T-helper 22 cell (primary cell): ENCODE results near the gene OCIAD1.
"Not testable (repeated sequence)": the region's sequence is repeated elsewhere in the genome, so short reads cannot be mapped to it uniquely, and the experiment has no call there.

ENCODE experiments used
- DNase-seq: peaks from one replicate; pipeline ENCODE4 v3.0.0-alpha.2; 2020; ENCODE audit warnings: low read depth

Gene OCIAD1, protein sequence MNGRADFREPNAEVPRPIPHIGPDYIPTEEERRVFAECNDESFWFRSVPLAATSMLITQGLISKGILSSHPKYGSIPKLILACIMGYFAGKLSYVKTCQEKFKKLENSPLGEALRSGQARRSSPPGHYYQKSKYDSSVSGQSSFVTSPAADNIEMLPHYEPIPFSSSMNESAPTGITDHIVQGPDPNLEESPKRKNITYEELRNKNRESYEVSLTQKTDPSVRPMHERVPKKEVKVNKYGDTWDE

DNA sequence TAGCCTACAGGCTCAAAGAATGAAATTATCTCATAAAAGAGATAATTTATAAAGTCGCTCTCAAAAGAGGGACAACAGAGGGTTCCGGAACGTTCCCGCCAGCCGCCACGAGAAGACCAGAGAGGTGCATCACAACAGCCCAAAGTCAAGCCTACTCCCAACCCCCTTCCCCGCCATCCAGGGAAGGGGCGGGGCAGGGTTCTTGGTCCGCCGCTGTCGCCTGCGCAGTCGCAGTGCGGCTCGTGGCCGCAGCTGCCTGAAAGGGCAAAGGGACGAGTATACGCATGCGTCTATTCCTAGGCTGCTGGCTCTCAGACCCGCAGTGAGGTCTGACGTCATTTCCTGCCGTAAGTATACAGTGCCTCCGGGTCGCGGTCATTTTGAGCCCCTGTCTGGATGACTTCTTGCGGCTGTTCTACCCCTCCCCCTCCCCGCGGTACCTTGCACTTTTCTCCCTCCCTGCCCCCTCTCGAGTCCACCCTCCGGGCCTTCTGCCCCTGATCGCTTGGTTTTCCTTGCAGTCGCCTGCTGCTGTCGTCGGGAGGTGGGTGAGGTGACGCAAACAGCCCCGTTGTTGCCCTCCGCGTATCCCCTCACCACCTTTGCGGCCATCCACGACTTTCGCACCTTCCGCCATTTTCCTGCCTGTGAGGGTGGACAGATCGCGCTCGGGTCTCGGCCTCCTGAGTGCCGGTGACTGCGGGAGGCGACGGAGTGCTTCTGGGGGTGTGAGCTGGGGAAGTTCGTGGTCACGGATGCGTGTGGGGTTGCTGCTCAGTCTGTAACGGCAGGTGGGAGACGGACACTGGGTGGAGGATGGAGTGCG lies at the start of gene OCIAD1:
TSS of gene OCIAD1 (plus strand) at position 383 of the 826 bp plus-strand sequence. CDS start 1,537 bp downstream, outside the sequence.
- DNase-seq = peak; percentile 95

DNA sequence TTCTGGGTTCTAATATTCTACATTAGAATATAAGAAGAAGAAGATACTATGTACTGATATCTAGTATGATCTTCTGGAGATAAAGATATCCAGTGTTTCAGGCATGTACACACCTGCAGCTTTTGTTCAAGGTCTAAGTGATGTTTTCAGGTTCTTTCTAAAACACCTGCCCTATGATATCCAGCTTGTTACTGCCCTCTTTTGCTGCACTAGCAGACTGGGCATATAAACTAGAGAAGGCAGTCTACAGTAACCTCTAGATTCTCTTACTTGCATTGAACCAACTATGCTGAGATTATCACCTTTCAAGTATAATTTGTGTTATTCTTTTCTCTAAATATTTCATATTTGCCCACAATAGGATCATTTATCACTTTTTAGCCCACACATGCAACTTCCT lies 48.9 kb upstream of the OCIAD1 start:
- no peak for DNase-seq

DNA sequence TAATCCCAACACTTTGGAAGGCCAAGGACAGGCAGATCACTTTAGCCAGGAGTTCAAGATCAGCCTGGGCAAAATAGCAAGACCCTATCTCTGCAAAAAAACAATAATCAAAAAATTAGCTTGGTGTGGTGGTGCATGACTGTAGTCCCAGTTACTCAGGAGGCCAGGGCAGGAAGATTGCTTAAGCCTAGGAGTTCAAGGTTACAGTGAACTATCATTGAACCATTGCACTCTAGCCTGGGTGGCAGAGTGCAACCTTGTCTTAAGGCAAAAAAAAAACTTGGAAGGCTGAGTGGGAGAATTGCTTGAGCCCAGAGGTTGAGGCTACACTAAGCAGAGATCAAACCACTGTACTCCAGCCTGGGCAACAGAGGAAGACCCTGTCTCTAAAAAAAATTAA lies 45.6 kb upstream of the OCIAD1 start:
- no peak for DNase-seq

DNA sequence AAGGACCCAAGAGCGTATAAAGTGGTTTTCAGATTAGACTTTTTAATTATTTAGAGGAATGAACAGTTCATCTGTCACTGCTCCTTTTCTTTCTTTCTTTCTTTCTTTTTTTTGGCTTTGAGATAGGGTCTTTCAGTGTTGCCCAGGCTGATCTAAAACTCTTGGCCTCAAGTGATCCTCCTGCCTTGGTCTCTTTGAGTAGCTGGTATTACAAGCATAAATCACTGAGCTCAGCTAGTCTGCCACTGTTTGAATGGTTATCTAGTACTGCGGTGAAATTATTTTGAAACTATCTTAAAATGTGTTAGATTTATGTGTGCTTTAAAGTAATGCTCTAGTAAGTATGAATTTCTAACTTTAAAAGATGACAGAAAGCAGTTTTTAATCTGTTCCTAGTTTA lies 44.3 kb upstream of the OCIAD1 start:
- no peak for DNase-seq

DNA sequence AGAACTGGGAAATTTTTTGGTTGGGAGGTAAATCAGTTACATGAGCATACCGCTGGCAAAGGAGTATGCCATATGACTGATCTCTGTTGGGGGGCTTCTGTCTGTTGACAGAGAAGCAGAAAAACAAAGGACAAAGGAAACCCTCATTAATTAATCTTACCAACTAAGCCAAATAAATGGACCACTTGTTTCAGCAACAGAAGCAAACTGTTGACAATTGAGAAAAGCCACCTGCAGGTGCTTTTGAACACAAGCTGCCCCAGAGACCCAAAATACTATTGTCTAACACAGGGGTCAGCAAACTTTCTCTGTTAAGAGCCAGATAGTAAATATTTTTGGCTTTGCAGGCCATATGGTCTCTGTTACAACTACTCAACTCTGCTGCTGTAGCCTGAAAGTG lies 43.8 kb upstream of the OCIAD1 start:
- DNase-seq = no peak

DNA sequence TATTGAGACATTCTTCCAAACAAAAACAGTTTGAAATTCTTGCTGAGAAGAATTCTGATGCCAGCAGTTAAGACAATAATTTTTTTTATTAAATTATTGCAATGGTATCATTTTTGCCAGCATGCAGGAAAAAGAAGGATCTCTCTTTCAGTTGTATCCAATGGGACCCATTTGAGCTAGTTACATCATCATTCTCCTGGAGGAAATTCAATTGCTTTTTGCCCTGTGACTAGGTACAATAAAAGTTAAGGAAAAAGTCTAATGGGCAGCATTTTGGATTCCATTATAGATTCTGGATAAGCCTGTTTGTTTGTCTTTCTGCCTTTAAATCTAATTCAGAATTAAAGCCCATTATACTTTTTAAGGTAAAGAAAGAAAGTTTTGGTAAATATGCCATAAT lies 40.3 kb upstream of the OCIAD1 start:
- DNase-seq = no peak

DNA sequence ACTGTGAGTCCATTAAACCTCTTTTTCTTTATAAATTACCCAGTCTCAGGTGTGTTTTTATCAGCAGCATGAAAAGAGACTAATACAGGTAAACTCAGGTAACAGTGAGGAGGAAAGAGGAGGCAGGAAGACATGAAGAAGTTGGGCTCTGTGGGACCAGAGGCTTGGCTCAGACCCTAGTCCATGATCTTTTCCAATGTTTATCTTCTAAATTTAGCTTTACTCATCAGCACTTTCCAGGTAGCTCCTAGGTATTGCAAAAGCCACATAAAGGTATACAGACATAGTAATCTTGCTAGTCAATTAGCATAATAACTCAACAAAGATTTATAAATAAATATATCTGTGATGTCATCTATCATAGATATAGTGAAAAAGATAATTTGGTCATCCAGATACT lies 39.6 kb upstream of the OCIAD1 start:
- DNase-seq = no peak

DNA sequence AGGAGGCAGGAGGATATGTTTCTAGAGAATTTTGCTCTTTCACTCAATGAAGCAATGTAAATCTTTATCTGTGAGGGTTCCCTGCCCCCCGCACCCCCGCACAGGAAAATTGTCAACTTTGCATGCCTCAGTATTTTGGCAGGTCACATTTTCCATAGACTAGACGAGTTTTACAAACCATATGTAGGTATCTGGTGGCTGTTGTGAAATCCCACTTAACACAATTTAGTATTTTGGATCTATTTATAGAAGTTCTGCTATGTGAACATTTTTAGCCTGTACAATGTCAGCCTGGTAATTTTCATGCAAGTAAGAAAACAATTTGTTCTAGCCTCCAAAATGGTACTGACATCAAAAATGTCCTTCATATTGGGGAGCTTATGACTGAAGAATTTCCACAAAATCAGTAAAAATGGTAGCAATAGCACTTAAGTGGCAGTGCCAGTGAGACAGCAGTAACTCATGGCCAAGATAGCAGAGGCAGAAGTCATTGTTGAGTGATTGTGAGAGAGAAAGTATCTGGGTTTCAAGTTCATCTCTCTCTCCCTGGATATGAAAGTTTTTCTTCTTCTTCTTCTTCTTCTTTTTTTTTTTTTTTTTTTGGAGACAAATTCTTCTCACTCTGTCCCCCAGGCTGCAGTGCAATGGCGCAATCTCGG lies 38.4 kb upstream of the OCIAD1 start:
- no peak for DNase-seq

DNA sequence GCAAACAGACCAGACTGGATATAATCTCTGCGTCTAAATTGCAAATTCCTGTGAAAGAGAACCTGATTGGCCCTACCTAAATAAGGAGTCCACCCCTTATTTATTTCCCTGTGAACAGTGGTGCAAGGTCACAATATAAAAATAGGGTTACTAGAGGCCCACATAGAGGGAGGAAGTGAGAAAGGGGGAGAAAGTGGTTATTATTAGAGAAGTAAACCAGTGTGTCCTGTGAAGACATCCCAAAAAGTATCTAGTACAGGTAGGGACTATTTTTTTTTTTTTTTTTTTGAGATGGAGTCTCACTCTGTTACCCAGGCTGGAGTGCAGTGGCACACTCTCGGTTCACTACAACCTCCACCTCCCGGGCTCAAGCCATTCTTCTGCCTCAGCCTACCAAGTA lies 35.8 kb upstream of the OCIAD1 start:
- DNase-seq = no peak

DNA sequence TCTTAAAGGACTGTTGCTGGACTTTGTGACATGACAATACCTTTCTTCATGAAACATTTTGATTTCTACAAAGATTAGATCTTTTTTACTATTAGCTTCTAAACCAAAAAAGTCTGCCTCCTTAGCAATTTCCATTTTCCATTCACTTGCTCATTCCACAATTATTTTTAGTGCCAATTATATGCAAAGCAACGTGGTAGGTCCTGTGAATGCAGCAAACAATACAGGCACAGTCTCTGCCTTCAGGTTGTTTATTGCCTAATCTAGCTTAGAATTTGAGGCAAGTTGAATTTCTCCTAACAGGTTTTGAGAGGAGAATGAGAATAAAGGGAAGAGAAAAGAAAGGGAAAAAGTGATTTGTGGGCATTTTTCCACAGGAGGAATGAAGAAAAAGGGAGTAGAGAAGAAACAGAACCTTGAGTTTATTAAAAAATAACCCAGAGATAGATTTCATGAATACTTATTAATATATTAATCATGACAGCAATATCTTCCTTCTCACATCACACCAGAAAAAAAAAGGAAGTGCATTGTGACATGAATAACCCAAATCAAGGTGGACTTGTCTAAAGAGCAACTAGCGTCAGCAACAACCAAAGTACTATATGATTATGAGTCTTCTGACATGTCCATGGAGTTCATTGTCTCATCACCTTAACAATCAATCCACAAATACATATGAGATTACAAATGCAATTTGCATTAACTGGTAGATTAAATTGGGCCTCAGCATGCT lies 34.5 kb upstream of the OCIAD1 start:
- no peak for DNase-seq

DNA sequence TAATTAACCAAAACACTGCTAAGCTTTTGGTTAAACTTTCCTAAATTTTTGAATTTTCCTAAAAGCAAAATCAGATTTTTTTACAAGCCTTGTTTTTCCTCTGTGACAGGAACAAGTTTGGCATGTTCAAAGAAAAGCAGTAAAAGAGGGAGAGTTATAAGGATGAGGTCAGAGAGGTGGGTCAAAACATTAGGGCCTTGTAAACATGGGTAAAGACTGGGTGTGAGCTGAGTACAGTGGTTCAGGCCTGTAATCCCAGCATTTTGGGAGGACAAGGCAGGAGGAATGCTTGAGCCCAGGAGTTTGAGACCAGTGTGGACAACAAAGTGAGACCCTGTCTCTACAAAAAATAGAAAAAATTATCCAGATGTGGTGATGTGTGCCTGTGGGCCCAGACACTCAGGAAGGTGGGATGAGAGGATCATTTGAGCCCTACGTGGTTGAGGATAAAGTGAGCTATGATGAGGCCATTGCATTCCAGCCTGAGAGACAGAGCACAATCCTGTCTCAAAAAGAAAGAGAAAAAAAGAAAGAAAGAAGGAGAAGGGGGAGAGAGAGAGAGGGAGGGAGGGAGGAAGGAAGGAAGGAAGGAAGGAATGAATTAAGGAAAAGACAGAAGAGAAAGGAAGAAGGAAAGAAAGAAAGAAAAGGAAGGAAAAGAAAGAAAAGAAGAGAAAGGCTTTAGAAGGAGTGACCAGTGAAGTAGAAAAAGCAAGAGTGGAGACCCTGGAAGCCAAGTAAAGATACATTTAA lies 33.8 kb upstream of the OCIAD1 start:
- no peak for DNase-seq

DNA sequence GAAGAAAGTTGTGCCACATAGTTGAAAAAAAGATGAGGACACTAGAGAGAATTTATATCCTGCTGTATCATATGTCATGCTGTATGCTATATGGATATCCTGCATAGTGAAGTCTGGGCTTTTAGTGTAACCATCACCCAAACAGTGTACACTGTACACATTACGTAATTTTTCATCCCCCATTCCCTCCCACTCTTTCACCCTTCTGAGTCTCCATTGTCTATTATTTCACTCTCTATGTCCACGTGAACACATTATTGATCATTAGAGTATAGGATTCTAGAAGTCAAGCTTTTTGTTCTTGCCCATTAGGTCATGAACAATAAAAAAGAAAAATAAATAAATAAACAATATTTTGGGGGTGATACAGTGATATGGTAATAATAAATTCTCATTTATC lies 32.8 kb upstream of the OCIAD1 start:
- DNase-seq = no peak

DNA sequence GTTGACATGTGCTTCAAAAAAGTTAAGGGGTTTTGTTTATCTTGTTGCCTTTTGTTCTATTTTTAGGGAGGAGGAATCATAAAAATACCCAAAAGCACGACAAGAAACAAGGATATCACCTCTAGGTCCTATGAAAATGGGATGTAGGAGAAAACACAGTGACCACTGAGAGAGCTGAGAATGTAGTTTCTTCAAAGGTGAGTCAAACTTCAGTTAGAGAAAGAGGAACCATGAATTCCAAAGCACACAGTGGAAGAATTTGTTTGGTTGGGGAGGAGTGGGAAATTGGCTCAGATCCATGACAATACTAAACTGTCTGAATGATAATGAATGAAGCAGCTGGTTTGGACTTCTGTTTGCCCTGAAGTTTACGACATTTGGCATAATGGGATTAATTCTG lies 31.7 kb upstream of the OCIAD1 start:
- no peak for DNase-seq

DNA sequence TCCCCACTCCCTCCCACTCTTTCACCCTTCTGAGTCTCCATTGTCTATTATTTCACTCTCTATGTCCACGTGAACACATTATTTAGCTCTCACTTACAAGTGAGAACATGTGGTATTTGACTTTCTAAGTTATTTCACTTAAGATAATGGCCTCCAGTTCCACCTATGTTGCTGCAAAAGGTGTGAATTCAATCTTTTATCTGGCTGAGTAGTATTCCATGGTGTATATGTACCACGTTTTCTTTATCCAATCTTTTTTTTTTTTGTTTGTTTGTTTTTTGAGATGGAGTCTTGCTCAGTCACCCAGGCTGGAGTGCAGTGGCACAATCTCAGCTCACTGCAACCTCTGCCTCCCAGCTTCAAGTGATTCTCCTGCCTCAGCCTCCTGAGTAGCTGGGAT lies 30.7 kb upstream of the OCIAD1 start:
- not testable (repeated sequence) for DNase-seq

DNA sequence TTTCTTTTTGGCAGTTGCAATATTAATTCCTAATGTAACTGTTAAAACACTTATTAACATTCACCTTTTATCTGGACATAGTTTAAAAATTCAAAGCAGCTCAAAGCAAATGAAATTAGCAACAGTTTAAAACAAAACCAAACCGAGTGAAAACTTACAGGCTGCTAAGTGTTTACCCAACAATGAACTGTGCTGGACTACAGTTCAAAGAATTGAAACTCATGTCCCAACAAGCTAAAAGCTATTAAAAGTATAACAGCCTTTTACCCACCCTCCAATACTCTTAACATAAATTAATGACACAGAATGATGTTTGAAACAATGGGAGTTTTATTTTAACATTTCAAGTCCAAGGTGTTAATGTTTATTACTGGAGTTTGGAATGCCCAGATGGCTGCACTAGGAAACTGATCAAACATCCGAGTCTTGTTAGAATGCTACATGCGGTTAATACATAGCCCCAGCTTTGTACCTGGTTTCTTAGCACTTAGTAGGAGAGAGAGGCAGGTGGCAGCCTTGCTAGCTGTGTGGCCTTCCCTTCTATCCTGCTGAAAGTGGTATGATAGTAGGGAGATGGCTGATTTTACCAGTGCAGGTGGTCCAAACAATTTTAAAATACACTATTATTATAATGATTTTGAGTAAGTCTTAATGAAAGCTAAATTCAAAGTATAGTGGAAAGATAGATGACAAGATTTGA lies 29.7 kb upstream of the OCIAD1 start:
- DNase-seq = no peak

DNA sequence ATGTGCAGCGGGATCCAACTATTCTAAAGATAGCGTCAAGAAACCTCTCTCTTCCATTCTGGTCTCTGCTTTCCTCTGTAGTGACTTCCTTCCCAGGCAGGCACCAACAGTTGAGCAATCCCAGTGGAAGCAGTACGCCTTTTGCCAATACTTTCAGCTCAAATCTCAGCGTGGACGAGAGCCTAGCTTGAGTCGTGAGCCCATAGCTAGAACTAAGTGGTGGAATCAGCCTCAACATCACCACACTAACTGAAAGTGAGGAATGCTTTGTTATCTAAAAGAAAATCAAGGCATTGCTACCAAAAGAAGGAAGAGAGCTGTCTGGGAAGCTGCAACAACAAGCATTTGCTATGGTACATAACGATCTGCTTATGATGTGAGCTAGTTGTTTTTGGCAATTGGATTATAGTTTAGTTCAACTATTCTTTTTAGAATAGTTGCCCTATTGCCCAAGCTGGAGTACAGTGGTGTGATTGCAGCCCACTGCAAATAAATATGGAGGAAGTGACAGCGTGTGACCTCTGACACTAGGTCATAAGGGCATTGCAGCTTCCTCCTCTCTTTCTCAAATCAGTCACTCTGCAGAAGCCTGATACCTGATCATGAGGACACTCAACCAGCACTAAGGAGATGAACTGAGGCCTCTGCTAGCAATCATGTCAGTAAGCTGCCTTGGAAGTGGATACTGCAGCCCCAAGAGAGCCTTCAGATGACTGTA lies 26.1 kb upstream of the OCIAD1 start:
- DNase-seq = no peak

DNA sequence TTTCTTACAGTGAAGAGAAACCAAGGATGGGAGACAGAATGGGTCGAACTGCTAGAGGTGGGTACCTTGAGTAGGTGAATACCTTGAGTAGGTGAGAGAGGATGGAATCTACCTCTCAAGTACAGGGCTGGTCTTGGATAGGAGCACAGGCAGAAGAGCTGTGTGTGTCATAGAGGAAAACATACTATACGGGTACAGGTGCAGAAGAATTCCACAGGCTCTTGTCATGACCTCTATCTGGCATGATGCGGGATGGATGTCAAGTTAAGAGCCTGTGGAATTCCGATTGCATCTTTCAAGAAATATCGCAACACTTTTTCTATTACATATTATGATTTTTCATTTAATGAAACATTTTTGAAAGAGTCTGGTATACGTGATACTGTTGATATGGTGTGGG lies 18.0 kb upstream of the OCIAD1 start:
- DNase-seq = no peak

DNA sequence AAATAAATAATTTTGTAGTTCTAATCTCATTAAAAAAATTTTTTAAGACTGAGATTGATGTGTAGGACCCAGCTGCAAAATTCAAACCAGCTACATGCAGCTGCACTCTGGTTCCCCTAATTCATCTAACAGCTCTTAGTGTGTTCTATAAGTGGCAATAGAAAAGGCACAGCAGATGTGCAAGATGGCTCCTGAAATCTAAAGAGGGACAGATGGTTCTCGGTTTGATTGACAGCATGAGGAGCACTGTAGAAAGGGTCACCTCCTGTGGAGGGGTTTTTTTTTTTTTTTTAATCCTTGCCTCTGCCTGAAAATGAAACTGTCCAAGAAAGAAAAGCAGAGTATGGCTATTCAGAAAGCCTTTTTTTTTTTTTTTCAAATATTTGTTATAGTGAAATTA lies 16.9 kb upstream of the OCIAD1 start:
- DNase-seq = no peak

DNA sequence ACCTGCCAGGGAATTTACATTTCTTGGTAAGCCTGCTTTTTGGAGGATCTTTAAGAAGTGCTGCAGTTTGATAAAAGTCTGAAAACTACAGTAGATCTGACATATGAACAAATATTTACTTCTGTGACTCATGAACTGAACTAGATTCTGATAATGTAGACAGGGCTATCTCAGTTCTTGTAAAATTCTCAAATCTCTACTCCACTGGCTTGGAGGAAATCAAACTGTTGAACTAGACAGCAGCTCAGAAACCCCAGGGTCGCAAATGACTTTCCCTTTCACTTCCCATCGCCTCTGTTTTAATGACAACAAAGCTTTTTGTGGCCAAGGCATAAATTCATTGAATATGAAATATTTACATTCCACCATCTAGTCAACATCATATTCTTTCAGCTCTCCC lies 15.4 kb upstream of the OCIAD1 start:
- no peak for DNase-seq

DNA sequence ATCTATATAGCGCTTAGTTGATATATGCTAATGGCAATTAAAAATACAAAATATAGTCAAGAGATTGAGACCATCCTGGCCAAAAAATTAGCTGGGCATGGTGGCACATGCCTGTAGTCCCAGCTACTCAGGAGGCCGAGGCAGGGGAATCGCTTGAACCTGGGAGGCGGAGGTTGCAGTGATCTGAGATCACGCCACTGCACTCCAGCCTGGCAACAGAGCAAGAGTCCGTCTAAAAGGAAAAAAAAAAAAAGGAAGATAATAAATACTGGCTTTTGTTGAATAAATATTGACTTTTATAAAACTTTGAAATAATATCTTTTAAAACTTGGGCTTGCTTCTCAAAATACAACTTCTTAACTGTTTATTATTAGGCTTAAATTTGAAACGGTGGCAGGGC lies 14.6 kb upstream of the OCIAD1 start:
- DNase-seq = not testable (repeated sequence)
